ENCODE data around the gene TARBP1. TPM values are rescaled to one million over a fixed set of nuclear protein-coding genes. Genes with fewer than 3 reads are reported as not detected.

The TARBP1 gene
- total and polyA plus RNA-seq, 2 of the 4 experiments (the other 2 are of a cell fraction): 10.6 to 17.7 TPM

Other genes with a start within 250 kb of the TARBP1 start
- 6.8 and 18.6 TPM in 2 replicates for gene COA6, start 105.7 kb downstream of the TARBP1 start, total RNA-seq (2012; rRNA removed)
- 14.0 and 14.3 TPM in 2 replicates for gene COA6, start 105.7 kb downstream of the TARBP1 start, polyA plus RNA-seq (2012; rRNA removed)
- gene IRF2BP2, start 131.0 kb upstream of the TARBP1 start, total RNA-seq (2012; rRNA removed): 37.2 and 47.0 TPM in 2 replicates
- gene IRF2BP2, start 131.0 kb upstream of the TARBP1 start, polyA plus RNA-seq (2012; rRNA removed): 56.5 and 66.6 TPM in 2 replicates

Measured in IMR-90 (cell line).